ENCODE measurements around the gene WRNIP1.

DNA sequence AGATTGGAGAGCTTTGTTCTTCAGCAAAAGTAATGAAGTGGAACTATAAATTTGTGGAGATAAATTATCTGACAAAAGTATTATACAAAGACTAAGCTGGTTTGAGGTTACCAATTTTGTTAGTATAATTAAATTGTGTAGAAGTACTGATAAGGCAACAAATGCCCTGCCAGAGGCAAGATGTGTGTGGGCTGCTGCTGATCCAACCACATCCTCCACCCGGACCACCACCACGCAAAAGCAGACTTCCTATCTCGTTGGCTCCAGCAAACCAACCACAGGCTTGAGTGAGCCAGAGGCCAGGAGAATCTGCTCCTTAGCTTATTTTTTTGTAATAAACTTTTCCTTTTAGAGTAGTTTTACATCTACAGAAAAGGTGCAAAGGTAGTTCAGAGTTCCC lies 13.3 kb upstream of the WRNIP1 start:
- TF ChIP-seq, protein P1, sequence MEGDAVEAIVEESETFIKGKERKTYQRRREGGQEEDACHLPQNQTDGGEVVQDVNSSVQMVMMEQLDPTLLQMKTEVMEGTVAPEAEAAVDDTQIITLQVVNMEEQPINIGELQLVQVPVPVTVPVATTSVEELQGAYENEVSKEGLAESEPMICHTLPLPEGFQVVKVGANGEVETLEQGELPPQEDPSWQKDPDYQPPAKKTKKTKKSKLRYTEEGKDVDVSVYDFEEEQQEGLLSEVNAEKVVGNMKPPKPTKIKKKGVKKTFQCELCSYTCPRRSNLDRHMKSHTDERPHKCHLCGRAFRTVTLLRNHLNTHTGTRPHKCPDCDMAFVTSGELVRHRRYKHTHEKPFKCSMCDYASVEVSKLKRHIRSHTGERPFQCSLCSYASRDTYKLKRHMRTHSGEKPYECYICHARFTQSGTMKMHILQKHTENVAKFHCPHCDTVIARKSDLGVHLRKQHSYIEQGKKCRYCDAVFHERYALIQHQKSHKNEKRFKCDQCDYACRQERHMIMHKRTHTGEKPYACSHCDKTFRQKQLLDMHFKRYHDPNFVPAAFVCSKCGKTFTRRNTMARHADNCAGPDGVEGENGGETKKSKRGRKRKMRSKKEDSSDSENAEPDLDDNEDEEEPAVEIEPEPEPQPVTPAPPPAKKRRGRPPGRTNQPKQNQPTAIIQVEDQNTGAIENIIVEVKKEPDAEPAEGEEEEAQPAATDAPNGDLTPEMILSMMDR (IDR thresholded peaks at IDR 0.05; ENCODE audit: insufficient read depth, low read depth, low read length) = no peak
- no peak for TF ChIP-seq EZH2 (IDR thresholded peaks at IDR 0.05; ENCODE audit: insufficient read depth, low read length)

Measured in astrocyte (in vitro differentiated cells and primary cell).